Measurements from ENCODE around the gene GATM. TPM values are rescaled to one million over a fixed set of nuclear protein-coding genes. Genes with fewer than 3 reads are reported as not detected.

The GATM gene
- polyA plus RNA-seq, 1 donor (not counting 4 experiments of a cell fraction or from before 2014, with no cell fraction given): 0.60 TPM

Small RNA genes lying within 50 kb of the gene (small RNA-seq; reads per million reads assigned to genes)
- 0 reads per million in 3 experiments for gene RNU6-953P (ENCODE audit: insufficient read length in 3 of 3, low read depth in 3 of 3, low replicate concordance in 1 of 3)

Other genes with a start within 250 kb of the GATM start
- gene DUOXA1, start 248.7 kb downstream of the GATM start, polyA plus RNA-seq: 14.1 to 37.2 TPM (median 15.1 TPM) in 3 replicates
- gene DUOX1, start 248.6 kb downstream of the GATM start, polyA plus RNA-seq: 13.6 to 32.5 TPM (median 16.3 TPM) in 3 replicates
- 0.24 to 0.57 TPM (median 0.26 TPM) in 3 replicates for gene SHF, start 190.6 kb downstream of the GATM start, polyA plus RNA-seq
- gene SLC28A2, start 126.3 kb downstream of the GATM start, polyA plus RNA-seq: not detected in 3 replicates
- 3.3 to 3.9 TPM (median 3.8 TPM) in 3 replicates for gene SLC30A4, start 144.2 kb upstream of the GATM start, polyA plus RNA-seq
- gene BLOC1S6, start 208.8 kb upstream of the GATM start, polyA plus RNA-seq: 9.4 to 15.5 TPM (median 10.9 TPM) in 3 replicates